Measurements from ENCODE around the gene PTGDR. TPM values are rescaled to one million over a fixed set of nuclear protein-coding genes. Genes with fewer than 3 reads are reported as not detected.

PTGDR gene
- total RNA-seq, 5 donors from 2014 or later (not counting 1 experiment from before 2014, with no cell fraction given): 1.8 to 8.9 (median 5.2) TPM

- Mint-ChIP-seq H3K36me3 (peaks cover 69% of the 10 kb centered on the region), H3K27ac (peak overlapping the region; percentile 78 to 79), H3K9me3 (peaks cover 8 to 19% (median 8%) of the 10 kb centered on the region in 3 donors), H3K4me1 (peaks cover 60 to 91% (median 62%) of the 10 kb centered on the region in 3 donors), H3K4me3 (peak overlapping the region in 2 of 3 donors; percentile 4 to 55), H3K27me3 (no peaks in the 10 kb centered on the region)
- DNase-seq (peak in 3 of 35 experiments; percentile 10 to 50 (median 14)), ATAC-seq (replicated peaks in 1 of 4) (peak; percentile 63 to 92 (median 80))
- H3K27me3 ChIP-seq (replicated peaks in 1 of 2; ENCODE audit: control insufficient read depth in 2 of 2, extremely low read depth in 1 of 2, insufficient read depth in 2 of 2, low read length in 1 of 2): no peaks in the 10 kb centered on the region
- POLR2A ChIA-PET: no interaction called here
- CTCF ChIA-PET: no interaction called here
- peaks cover 0 to 9% of the 10 kb centered on the region in 2 experiments for H3K4me1 ChIP-seq (ENCODE audit: control insufficient read depth in 1 of 2, extremely low read depth in 1 of 2, insufficient read depth in 2 of 2, low read length in 2 of 2)
- H3K9me3 ChIP-seq: no peaks in the 10 kb centered on the region
- H3K27ac ChIP-seq (ENCODE audit: low read length): peak overlapping the region; percentile 26
- H3K4me3 ChIP-seq (ENCODE audit: control insufficient read depth in 1 of 2, extremely low read depth in 1 of 2, low read length in 1 of 2): no peak overlapping the region
- 0% methylated on average over 1 of the region's 3 CpGs for WGBS (ENCODE audit: insufficient coverage)
- H3K36me3 ChIP-seq (ENCODE audit: control insufficient read depth in 2 of 2, extremely low read depth in 1 of 2, insufficient read depth in 1 of 2, low read length in 1 of 2): no peaks in the 10 kb centered on the region
Measured at GRCh38 chr14:52325126-52325525, 57.6 kb downstream of the PTGDR start.

- DNase-seq: no peak
- CTCF ChIA-PET: no interaction called here
- H3K4me1 ChIP-seq (ENCODE audit: control insufficient read depth in 1 of 2, extremely low read depth in 1 of 2, insufficient read depth in 2 of 2, low read length in 2 of 2): peaks cover 0 to 9% of the 10 kb centered on the region in 2 experiments
- H3K4me3 ChIP-seq (ENCODE audit: control insufficient read depth in 1 of 2, extremely low read depth in 1 of 2, low read length in 1 of 2): no peak overlapping the region
- Mint-ChIP-seq H3K36me3 (peaks cover 67% of the 10 kb centered on the region), H3K4me3 (peak overlapping the region in 1 of 3 donors; percentile 55), H3K27me3 (no peaks in the 10 kb centered on the region), H3K4me1 (peaks cover 57 to 90% (median 60%) of the 10 kb centered on the region in 3 donors), H3K27ac (peak overlapping the region; percentile 78 to 79), H3K9me3 (peaks cover 8 to 19% (median 8%) of the 10 kb centered on the region in 3 donors)
- 100% methylated on average over 3 of the region's 3 CpGs for WGBS (ENCODE audit: insufficient coverage)
- no peaks in the 10 kb centered on the region for H3K27me3 ChIP-seq (replicated peaks in 1 of 2; ENCODE audit: control insufficient read depth in 2 of 2, extremely low read depth in 1 of 2, insufficient read depth in 2 of 2, low read length in 1 of 2)
- peak overlapping the region; percentile 26 for H3K27ac ChIP-seq (ENCODE audit: low read length)
- no peaks in the 10 kb centered on the region for H3K9me3 ChIP-seq
- H3K36me3 ChIP-seq (ENCODE audit: control insufficient read depth in 2 of 2, extremely low read depth in 1 of 2, insufficient read depth in 1 of 2, low read length in 1 of 2): no peaks in the 10 kb centered on the region
- ATAC-seq (replicated peaks in 1 of 4): no peak
- POLR2A ChIA-PET: no interaction called here
Measured at GRCh38 chr14:52325630-52326029, 58.1 kb downstream of the PTGDR start.

Other genes with a start within 250 kb of the PTGDR start
- gene NID2, start 198.6 kb upstream of the PTGDR start, total RNA-seq: 1 to 10 TPM in 1 of 5 donors, under 1 TPM in 4; 0.38 to 1.1 (median 0.89) TPM
- gene PTGER2, start 46.6 kb downstream of the PTGDR start, total RNA-seq: 10 to 100 TPM; 38.8 to 68.0 (median 54.7) TPM

All from T-cell (primary cell).